SK-N-SH treated with all-trans-retinoic acid at 6 μM for 48 hours (cell line): ENCODE measurements around the gene TAS2R41.

Source experiments
- ZFP30 ChIP-seq: fragments of 450-650 bp; formaldehyde crosslinking; IDR thresholded peaks from 2 replicates; pipeline ENCODE4 v1.5.0; 2022; ENCODE audit warnings: mild to moderate bottlenecking, moderate library complexity
- TF ChIP-seq, protein P1 (sequence below): fragments of 250-450 bp; sonication (Bioruptor Pico); IDR thresholded peaks from 2 replicates; pipeline ENCODE4 v1.8.0; 2020; ENCODE audit warnings: mild to moderate bottlenecking, moderate library complexity, borderline replicate concordance

- TF ChIP-seq, protein P1, sequence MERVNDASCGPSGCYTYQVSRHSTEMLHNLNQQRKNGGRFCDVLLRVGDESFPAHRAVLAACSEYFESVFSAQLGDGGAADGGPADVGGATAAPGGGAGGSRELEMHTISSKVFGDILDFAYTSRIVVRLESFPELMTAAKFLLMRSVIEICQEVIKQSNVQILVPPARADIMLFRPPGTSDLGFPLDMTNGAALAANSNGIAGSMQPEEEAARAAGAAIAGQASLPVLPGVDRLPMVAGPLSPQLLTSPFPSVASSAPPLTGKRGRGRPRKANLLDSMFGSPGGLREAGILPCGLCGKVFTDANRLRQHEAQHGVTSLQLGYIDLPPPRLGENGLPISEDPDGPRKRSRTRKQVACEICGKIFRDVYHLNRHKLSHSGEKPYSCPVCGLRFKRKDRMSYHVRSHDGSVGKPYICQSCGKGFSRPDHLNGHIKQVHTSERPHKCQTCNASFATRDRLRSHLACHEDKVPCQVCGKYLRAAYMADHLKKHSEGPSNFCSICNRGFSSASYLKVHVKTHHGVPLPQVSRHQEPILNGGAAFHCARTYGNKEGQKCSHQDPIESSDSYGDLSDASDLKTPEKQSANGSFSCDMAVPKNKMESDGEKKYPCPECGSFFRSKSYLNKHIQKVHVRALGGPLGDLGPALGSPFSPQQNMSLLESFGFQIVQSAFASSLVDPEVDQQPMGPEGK (CRISPR knock-in tag), result no peak
- TF ChIP-seq ZFP30 (CRISPR knock-in tag), result no peak
Observed at GRCh38 chr7:143454091-143454680, 23.5 kb upstream of the TAS2R41 start.
